GM18505 (cell line): ENCODE results near the gene PLEKHN1.
"Not testable (repeated sequence)": the region's sequence is repeated elsewhere in the genome, so short reads cannot be mapped to it uniquely, and the experiment has no call there.

Source experiments
- ATAC-seq: cut with Tn5 transposase; IDR thresholded peaks from one replicate; pipeline ENCODE4 v1.9.1; 2021; ENCODE audit not compliant: unreplicated experiment
- POLR2A ChIP-seq: IDR thresholded peaks from 4 replicates; pipeline ENCODE4 v1.6.1; 2011; ENCODE audit warnings: borderline replicate concordance; ENCODE audit not compliant: insufficient read depth, insufficient read length; ENCODE audit errors: extremely low read depth

Gene PLEKHN1

DNA sequence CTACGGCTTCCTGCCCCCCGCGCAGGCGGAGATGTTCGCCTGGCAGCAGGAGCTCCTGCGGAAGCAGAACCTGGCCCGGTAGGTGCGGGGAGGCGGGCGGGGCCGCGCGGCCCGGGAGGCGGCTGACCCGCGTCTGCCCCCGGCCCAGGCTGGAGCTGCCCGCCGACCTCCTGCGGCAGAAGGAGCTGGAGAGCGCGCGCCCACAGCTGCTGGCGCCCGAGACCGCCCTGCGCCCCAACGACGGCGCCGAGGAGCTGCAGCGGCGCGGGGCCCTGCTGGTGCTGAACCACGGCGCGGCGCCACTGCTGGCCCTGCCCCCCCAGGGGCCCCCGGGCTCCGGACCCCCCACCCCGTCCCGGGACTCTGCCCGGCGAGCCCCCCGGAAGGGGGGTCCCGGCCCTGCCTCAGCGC is 23.9 kb upstream of the PLEKHN1 start:
- TF ChIP-seq POLR2A, result no peak
- ATAC-seq, result no peak

DNA sequence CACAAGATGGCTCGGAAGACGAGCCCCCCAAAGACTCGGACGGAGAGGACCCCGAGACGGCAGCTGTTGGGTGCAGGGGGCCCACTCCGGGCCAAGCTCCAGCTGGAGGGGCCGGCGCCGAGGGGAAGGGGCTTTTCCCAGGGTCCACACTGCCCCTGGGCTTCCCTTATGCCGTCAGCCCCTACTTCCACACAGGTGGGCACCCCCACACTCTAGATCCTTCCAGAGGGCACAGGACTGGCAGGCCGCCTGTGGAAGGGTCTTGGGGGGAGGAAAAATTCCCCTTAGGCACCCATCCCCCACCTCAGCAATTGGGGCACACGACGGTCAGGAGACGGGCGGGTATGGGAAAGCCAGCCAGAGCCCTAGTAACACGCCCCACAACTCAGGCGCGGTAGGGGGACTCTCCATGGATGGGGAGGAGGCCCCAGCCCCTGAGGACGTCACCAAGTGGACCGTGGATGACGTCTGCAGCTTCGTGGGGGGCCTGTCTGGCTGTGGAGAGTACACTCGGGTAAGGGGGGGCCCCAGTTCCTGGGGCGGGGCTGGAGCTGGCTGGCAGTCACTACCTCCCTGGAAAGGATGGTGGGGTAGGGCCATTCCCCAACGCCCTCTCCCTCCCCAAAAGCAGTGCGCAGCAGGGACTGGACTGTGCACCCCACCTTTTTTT is 23.3 kb upstream of the PLEKHN1 start:
- no peak for ATAC-seq
- TF ChIP-seq POLR2A, result no peak

DNA sequence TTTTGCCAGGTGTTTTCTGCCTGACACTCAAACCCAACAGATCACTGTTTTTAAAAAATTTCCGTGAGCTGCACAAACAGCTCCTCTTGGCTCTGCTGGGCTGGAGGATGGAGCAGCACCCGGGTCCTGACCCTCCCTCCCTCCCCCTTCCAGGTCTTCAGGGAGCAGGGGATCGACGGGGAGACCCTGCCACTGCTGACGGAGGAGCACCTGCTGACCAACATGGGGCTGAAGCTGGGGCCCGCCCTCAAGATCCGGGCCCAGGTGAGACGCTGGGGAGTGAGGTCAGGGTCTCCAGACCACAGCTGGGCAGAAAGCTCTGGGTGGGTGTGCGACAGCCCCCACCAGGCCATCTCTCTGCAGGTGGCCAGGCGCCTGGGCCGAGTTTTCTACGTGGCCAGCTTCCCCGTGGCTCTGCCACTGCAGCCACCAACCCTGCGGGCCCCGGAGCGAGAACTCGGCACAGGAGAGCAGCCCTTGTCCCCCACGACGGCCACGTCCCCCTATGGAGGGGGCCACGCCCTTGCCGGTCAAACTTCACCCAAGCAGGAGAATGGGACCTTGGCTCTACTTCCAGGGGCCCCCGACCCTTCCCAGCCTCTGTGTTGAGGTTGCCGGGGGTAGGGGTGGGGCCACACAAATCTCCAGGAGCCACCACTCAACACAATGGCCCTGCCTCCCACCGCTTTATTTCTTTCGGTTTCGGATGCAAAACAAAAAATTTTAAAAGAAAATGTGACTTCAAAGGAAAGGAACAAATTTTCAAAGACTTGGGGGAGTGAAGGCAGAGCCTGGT is 22.5 kb upstream of the PLEKHN1 start:
- no peak for ATAC-seq
- no peak for TF ChIP-seq POLR2A

DNA sequence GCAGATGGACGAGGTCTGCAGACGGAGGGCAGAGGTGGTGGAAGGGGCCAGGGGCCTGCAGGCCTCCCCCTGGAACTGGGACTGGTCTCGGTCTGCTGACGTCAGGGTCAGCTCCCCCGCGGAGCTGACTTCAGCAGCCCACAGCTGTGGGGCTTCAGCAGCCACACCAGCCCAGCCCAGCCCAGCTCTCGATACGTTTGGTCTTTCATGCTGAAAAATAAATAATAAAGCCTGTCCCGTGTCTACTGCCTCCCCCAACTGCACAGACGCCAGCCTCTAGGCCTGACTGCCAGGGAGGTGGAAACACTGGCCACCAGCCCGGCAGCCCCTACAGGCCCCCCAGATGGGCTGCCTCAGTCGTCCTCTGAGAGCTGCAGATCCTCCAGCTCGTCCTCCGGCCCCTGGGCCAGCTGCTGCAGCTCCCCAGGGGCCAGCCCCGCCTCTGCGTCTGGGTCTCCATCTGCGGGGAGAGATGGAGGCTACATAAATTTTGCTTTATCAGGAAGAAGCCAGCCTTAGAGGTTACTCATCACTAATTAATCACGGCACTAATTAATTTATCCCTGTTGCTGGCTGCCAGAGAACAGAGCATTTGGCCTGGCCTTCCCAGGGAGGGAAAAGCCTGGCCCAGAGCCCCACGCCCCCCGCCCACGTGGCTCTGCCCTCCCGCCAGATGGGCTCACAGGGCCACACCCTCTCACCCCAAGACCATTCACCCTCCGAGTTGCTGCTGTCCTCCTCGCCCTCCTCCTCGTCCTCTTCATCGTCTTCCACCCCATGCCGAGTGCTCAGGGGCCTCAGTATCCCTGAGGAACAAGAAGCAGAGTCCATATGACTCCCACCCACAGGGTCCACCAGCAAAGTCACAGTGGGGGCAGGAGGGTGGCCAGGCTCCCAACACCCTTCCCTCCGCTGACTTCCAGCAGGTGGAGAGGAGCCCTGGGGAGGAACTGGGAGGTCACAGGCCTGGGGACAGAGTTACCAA is 21.6 kb upstream of the PLEKHN1 start:
- no peak for ATAC-seq
- no peak for TF ChIP-seq POLR2A

DNA sequence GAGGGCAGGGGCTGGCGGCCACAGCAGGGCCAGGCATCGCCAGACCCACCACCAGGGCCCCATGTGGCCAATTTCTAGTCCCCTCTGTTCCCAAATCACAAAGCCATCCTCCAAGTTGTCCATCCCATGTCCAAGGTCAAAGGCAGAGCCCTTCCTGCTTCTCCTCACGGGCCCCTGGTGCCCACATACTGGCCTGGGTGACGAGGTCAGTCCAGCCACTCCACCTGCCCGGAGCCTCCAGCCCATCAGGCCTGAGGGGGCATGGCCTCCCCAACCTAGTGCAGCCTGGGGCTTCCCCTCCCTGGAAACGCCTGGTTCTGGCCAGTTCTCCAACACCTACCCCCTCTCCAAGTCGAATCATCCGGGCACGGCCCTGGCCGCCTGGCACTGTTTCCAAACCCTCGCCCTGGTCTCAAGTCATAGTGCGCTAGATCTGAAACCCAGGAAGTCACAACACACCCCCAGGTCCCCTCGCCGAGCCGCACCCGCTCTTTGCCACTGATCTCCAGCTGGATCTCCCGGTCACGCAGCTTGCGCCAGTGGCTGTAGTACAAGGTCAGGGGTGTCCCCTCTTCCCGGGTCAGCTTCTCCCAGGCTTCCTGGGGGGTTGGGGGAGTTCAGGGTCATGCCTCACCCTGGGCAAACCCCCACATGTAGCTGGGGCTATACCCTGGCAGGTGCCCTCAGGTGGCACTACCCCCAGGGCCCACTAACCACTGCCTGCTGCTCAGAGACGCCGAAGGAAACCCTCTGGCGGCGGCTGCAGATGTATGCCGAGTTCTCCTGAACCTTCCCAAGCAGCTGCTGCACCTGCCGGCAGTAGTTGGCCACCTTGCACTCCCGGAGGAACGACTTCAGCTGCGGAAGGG is 20.4 kb upstream of the PLEKHN1 start:
- no peak for TF ChIP-seq POLR2A
- ATAC-seq, result no peak

DNA sequence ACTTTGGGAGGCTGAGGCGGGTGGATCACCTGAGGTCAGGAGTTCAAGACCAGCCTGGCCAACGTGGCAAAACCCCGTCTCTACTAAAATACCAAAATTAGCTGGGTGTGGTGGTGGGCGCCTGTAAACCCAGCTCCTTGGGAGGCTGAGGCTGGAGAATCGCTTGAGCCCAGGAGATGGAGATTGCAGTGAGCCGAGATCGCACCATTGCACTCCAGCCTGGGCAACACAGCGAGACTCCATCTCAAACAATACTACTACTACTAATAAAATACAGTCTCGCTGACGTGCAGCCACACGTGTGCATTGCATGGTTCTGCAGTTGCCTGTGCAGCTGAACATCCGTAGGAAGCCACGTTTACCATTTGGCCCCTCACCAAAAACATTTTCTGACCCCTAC is 19.5 kb upstream of the PLEKHN1 start:
- not testable (repeated sequence) for ATAC-seq

DNA sequence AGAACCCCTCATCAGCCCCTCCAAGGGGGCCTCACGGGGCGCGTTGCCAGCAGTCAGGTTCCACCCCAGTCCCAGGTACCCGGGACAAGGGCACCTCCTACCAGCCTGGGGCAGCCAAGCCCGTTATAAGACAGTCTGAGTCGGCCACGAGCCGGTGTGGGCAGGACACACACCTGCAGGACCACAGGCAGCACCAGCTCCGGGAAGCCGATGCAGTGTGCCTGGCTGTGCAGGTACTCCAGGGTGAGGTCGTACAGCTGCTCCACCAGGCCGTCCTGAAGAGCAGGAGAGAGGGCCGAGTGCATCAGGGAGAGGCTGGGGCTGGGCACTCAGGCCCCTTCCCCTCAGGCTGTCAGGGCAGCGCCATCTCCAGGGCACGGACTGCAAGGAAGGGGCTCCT is 18.3 kb upstream of the PLEKHN1 start:
- TF ChIP-seq POLR2A, result no peak
- ATAC-seq, result no peak

DNA sequence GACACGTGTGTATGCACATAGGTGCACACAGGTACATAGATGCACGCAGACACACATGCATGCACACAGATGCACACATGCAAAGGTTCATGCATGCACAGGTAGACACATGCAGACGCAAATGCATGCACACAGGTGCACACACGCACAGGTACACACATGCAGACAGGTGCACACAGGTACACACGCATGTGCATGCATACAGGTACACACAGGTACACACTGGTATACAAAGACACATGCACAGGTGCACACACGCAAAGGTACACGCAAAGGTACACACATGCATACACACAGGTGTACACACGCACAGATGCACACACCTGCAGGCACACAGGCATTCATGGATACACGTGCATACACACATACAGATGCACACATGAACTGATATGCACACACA is 16.0 kb upstream of the PLEKHN1 start:
- ATAC-seq, result no peak
- no peak for TF ChIP-seq POLR2A

DNA sequence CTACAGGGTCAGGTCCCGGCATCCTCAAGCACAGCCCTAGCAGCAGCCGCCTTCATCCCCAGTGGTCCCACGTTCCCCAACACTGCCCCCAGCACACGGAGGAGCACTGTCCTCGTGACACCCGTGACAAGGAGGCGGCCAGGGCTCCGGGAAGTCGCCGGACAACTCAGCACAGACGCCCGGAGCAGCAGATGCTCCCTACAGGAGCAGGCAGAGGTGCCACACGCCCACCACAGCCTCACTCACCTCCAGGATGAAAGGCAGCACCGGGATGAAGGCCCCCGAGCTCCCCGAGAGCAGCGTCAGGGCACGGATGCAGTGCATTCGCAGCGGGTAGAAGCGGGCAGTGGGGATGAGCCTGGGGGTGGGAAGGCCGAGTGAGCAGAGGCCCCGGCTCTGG is 15.4 kb upstream of the PLEKHN1 start:
- TF ChIP-seq POLR2A, result no peak
- ATAC-seq, result no peak

DNA sequence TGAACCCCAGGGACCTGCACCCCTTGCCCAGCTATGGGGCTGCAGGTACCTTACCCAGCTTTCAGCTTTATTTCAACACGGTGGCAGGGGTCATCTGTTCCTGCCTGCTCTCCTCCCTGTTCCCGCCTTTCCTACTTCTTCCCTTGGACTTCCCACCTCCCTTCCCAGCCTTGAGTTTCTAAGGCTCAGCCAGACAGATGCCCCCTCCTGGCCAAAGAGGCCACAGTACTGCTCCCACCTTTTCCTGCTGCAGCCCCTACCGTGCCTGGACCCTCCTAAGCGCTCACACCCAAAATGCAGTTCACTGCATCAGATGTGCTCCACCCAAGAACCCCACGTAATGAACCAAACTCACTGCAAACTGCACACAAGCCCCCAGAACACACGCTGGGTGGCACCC is 14.9 kb upstream of the PLEKHN1 start:
- TF ChIP-seq POLR2A, result no peak
- ATAC-seq, result no peak

DNA sequence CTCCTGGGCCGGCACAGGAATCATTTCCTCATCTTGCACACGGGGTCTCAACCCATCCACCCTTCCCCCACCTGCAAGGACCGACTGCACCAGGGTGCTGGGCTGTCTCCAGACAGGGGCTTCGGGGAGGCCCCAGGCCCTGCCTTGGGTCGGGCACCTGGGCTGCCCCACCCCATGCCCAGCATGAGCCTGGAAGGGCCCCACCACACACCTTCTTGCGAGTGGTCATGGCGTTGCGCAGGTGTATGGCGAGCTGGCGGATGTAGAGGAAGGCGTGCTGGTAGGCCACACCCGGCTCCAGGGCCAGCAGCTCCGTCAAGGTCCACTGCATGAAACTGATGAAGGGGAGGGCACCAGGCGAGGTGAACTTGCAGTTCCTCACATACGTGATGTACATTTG is 14.1 kb upstream of the PLEKHN1 start:
- TF ChIP-seq POLR2A, result no peak
- ATAC-seq, result no peak

DNA sequence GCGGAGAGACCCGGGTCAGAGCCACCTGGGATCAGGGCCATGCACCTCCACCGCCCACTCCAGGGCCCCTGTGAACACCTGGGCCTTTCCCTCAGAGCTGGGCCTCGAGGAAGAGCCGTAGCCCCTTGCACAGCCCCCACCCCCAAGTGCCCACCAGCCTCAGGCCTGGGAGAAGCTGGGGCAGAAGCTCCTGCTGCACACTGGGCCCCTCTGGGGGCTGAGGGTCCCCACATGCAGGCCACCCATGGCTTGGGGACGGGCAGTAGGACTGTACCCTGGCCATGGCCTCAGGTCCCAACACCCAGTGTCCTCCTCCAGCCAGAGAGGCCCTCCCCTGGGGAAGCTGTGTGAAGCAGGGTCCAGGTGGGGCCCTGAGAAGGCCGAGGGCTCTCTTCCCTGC is 13.7 kb upstream of the PLEKHN1 start:
- no peak for ATAC-seq
- TF ChIP-seq POLR2A, result no peak

DNA sequence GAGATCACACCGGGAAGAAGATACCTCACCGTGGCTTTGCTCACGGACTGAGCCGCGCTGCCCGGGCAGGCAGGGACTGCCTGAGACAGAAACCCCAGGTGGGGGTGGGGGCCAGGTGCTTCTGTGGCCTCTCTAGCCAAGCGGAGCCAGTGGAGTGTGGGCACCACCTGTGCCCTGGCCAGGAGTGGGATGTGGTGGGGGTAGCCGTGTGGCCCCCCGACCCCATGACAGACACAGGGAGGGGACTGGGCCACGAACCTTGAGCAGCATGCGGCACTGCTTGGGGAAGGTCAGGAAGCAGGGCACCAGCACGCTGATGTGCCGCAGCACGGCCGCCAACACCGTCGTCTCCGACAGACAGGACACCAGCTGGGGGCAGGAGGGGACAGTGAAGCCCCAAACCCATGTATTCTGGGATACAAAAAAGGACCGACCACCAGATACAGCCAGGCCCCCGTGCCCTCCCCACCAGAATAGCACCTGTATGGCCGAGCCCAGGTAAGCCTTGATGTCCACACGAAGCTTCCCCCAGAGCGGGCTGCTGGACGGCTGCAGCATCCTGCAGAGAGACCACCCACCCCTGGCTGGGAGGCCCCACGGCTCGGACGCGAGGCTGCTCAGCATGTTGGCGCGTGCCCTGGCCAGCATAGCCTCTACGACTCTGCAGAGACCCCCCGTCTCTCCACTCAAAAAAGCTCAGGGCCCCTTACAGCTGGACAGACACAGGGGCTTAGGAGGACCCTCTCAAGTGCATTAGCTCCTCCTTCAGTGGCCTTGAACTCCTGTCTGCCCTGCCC is 12.6 kb upstream of the PLEKHN1 start:
- TF ChIP-seq POLR2A, result no peak
- ATAC-seq, result no peak

DNA sequence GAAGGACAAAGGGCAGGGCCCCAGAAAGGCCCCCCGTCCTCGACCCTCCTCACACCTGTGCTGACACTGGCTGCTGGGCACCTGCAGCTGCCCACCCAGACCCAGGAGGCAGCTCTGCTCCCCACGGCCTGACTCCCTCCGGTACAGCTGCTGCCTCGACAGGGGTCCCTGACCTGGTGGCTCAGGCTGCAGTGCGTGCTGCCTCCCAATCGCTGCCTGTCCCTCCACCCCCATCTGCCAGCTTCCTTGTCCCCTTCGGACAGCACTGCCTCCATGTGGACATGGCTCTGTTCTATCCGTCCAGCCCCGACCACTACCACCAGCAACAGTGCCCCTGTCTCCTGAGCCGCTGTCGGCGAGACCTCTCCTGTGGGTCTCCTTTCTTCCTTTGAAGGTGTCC is 11.4 kb upstream of the PLEKHN1 start:
- ATAC-seq, result no peak
- TF ChIP-seq POLR2A, result no peak
